SH-SY5Y (cell line): ENCODE results near the gene SELENON.

ENCODE experiments used
- GATA2 ChIP-seq: IDR thresholded peaks from 2 replicates; pipeline ENCODE4 v1.6.1; 2011; ENCODE audit warnings: mild to moderate bottlenecking, low read depth, low read length
- GATA3 ChIP-seq: IDR thresholded peaks from 2 replicates; pipeline ENCODE4 v1.6.1; 2011; ENCODE audit warnings: low read depth, mild to moderate bottlenecking, low read length, moderate library complexity

DNA sequence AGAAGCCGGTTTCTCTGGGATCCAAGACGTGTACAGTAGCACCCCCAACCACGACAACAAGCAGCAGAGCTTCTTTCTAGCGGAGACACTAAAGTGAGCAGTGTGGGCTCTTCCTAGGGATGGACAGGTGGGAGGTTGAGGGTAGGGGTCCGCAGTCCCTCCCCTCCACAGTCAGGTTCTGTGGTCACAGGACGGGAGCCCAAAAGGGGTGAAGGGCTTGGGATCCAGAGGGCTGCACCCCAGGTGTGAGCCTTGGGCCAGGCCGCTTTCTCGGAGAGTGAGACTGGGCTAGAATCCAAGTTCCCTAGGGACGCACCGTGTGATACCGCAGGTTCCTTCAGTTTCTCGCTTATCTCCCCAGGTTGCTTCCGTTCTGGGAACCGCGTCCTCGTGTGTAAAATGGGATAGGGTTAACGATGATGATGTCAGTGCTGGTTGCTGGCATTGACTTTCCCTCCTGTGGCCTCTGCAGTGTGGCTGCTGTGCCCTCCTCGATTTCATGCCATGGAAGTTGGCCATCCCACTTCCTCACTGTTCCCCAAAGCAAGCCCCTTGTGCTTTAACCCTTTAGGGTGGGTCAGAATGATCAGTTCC lies 17.3 kb upstream of the SELENON start:
- TF ChIP-seq GATA2 = no peak
- no peak for TF ChIP-seq GATA3
